Left lung (tissue), 10 donors: Measurements from ENCODE around the gene AUP1. TPM values are rescaled to one million over a fixed set of nuclear protein-coding genes. Genes with fewer than 3 reads are reported as not detected.
A peak's percentile ranks its signal among the peaks of the same experiment; 100 is the strongest.

ENCODE experiments used
- ATAC-seq: fragments of 200-7000 bp; cut with Tn5 transposase; one replicate; pipeline ENCODE4 v1.9.1; 2020; ENCODE audit warnings: moderate library complexity
- DNase-seq, 4 donors: peaks; one replicate each; pipeline ENCODE4 v3.0.0-alpha.2; 2013 to 2020
- H3K27ac ChIP-seq, 2 donors: fragments of 200-600 bp; sonication (generic) in 1 of 2; one replicate each; pipeline versions ENCODE4 v1.5.0 to v1.8.0; 2020 to 2021
- H3K27me3 ChIP-seq, 2 donors: fragments of 200-600 bp; sonication (generic) in 1 of 2; one replicate each; pipeline versions ENCODE4 v1.5.0 to v1.8.0; 2020 to 2021
- H3K36me3 ChIP-seq, 2 donors: fragments of 200-600 bp; sonication (generic) in 1 of 2; one replicate each; pipeline versions ENCODE4 v1.5.0 to v1.8.0; 2020 to 2021
- H3K4me1 ChIP-seq, 2 donors: fragments of 200-600 bp; one replicate each; pipeline ENCODE4 v1.8.0; 2021
- H3K4me3 ChIP-seq, 2 donors: fragments of 200-600 bp; sonication (generic) in 1 of 2; one replicate each; pipeline versions ENCODE4 v1.5.0 to v1.8.0; 2020 to 2021; ENCODE audit warnings: mild to moderate bottlenecking in 1 of 2
- H3K9me3 ChIP-seq, 2 donors: fragments of 200-600 bp; sonication (generic) in 1 of 2; one replicate each; pipeline versions ENCODE4 v1.5.0 to v1.8.0; 2020 to 2021
- CTCF ChIP-seq, 2 donors: fragments of 200-600 bp; sonication (generic) in 1 of 2; IDR thresholded peaks; one replicate each; pipeline versions ENCODE4 v1.5.0 to v1.8.0; 2021; ENCODE audit warnings: antibody characterized with exemption in 2 of 2
- intact Hi-C, 2 donors: fragments of 100-400 bp; cut with DNase I; formaldehyde crosslinking; loops; one replicate each; pipeline versions ENCODE4 v1.11.2 to v1.14.2; 2022
- polyA plus RNA-seq, 6 donors: library from polyadenylated mRNA; unstranded; fragments of 120-200 nt; gene quantifications; one replicate each; pipeline ENCODE4 v1.2.1, GENCODE V29; 2013; ENCODE audit not compliant: insufficient read length in 6 of 6
- total RNA-seq, 2 donors: library from RNA; stranded (reverse); fragmentation: NEBNext Ultra II Directional; extraction: Animal tissue kit (Norgen Biotek cat#: 25700); gene quantifications; one replicate each; pipeline ENCODE4 v1.2.1, GENCODE V29; 2021
- donor health status: DM: no; HTN: yes; CAD: no.
- donor health status: DM: no; HTN: no; CAD: no.

Gene AUP1
- total and polyA plus RNA-seq, 8 donors, result 82.1 to 132 (median 96.1) TPM

DNA sequence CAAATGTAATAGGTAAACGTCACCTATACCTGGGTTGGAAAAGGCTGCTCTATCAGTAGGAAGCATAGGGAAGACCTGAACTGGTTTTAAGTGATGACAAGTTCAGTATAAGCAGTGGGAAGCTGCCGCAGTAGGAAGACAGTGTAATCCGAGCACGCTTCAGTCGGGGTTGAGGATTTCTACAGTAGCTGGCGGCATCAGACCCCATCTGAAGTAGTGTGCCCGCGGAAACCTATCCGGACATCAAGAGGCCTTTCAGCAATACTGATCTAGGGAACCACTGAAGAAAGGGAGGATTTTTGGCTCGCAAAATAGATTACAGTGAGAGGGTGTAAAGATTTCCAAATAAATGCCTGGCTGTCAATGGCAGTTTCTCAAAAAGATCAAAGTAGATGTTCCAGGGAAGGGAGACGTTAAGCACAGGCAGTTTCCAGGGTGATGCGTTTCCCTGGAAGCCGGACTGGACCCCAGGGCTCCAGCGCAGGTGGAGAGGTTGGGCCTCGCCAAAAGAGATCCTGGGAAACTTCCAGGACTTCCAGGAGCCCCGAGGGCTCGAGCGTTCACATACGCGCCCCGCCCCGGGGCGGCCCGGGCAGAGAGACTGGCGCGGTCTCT lies 18.9 kb upstream of the AUP1 start:
- peak in 1 of 4 donors; percentile 13 for DNase-seq
- intact Hi-C loops, result no loop called here
- Histone ChIP-seq H3K27ac (peak overlapping the region; percentile 30 to 50), H3K4me3 (peak overlapping the region; percentile 59 to 60), H3K9me3 (no peaks in the 10 kb centered on the region), H3K27me3 (no peaks in the 10 kb centered on the region), H3K36me3 (no peaks in the 10 kb centered on the region), H3K4me1 (peaks cover 5 to 29% of the 10 kb centered on the region in 2 donors)
- TF ChIP-seq CTCF (IDR thresholded peaks at IDR 0.05), result no peak
- no peak for ATAC-seq

DNA sequence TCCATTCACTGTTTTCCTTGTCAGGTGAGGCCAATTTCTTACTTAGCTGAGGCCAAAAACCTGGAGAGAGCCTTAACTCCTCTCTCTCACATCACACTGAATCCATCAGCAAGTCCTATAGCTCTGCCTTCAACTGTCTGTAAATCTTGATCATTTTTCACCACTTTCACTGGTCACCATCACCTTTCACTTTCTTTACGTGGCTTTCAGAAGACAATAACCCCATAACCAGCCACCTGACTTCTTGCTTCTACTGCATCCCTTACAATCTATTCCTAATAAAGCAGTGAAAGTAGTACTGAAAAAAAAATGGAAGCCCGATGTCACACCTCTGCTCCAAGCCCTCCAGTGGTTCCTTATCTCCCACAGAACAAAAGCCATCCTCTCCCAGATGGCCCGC lies 16.5 kb upstream of the AUP1 start:
- Histone ChIP-seq H3K36me3 (no peaks in the 10 kb centered on the region), H3K27ac (no peak overlapping the region), H3K9me3 (no peaks in the 10 kb centered on the region), H3K4me1 (peaks cover 0 to 24% of the 10 kb centered on the region in 2 donors), H3K27me3 (no peaks in the 10 kb centered on the region), H3K4me3 (no peak overlapping the region)
- no peak for ATAC-seq
- DNase-seq, result no peak
- no peak for TF ChIP-seq CTCF (IDR thresholded peaks at IDR 0.05)
- intact Hi-C loops, result no loop called here

DNA sequence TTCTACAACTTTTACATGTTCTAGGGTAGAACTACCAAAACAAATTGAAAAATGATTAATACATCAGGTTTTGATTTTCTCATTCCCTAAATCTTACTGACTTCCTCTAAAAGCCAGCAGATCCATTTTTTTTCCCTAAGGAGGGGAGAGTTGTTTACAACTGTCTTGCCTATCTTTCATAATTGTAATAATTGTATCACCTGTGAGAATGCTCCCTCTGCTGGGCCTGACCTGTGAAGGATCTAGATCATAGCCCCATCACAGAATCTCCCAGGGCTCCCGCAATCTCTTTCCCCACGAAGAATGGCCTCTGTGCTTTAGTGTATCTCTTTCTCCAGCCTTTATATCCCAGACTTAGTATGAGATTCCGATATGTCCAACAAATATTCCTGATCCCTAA lies 15.1 kb upstream of the AUP1 start:
- H3K27ac ChIP-seq, result no peak overlapping the region
- no peaks in the 10 kb centered on the region for H3K9me3 ChIP-seq
- intact Hi-C loops, result no loop called here
- ATAC-seq (no peak), DNase-seq (no peak)
- H3K4me1 ChIP-seq, result peaks cover 0 to 19% of the 10 kb centered on the region in 2 donors
- no peak overlapping the region for H3K4me3 ChIP-seq
- H3K27me3 ChIP-seq, result no peaks in the 10 kb centered on the region
- no peaks in the 10 kb centered on the region for H3K36me3 ChIP-seq
- TF ChIP-seq CTCF (IDR thresholded peaks at IDR 0.05), result no peak

DNA sequence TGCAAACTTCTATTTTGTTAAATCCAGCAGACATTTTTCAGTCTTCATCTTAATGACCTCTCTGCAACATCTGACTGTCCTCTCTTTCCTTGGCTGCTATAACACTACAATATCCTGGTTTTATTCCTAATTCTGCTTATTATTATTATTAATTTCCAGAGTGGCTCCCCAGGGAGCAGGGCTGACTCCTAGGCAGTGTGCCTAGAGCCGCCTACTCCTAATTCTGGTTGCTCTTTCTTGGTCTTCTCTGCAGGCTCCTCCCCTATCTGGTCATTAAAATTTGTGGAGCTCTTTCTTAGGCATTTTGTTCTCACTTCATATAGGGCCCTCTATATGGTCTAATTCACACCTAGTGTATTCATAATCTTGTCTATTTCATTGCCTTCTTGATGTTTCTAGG lies 13.5 kb upstream of the AUP1 start:
- no peak for TF ChIP-seq CTCF (IDR thresholded peaks at IDR 0.05)
- H3K27me3 ChIP-seq, result no peaks in the 10 kb centered on the region
- H3K27ac ChIP-seq, result no peak overlapping the region
- H3K4me1 ChIP-seq, result peaks cover 0 to 6% of the 10 kb centered on the region in 2 donors
- no peak for ATAC-seq
- H3K9me3 ChIP-seq, result no peaks in the 10 kb centered on the region
- no peak for DNase-seq
- no peak overlapping the region for H3K4me3 ChIP-seq
- no peaks in the 10 kb centered on the region for H3K36me3 ChIP-seq
- intact Hi-C loops, result no loop called here

- ATAC-seq, result peak; percentile 17
- Histone ChIP-seq H3K4me3 (no peak overlapping the region), H3K4me1 (peaks cover 0 to 4% of the 10 kb centered on the region in 2 donors), H3K36me3 (no peaks in the 10 kb centered on the region), H3K27me3 (no peaks in the 10 kb centered on the region), H3K27ac (peak overlapping the region in 1 of 2 donors; percentile 15), H3K9me3 (no peaks in the 10 kb centered on the region)
- intact Hi-C loops, result no loop called here
- TF ChIP-seq CTCF (IDR thresholded peaks at IDR 0.05), result no peak
- no peak for DNase-seq
These were observed 10.8 kb upstream of the AUP1 start for GRCh38 chr2:74540291-74540690.
